MM.1S (cell line): ENCODE results near the gene RHBG.

Experiments
- DNase-seq: peaks from one replicate; pipeline ENCODE4 v3.0.0-alpha.2; 2015
- H2AFZ ChIP-seq: fragments of 300-600 bp; sonication (generic); 2 replicates; pipeline ENCODE4 v1.6.0; 2016; ENCODE audit warnings: antibody characterized with exemption, low read length
- H3F3A ChIP-seq: fragments of 300-600 bp; sonication (generic); 2 replicates; pipeline ENCODE4 v1.6.1; 2016; ENCODE audit warnings: mild to moderate bottlenecking, antibody characterized with exemption, low read length, moderate library complexity, mixed read lengths; ENCODE audit not compliant: insufficient read depth
- H3K27ac ChIP-seq: fragments of 300-600 bp; sonication (generic); 2 replicates; pipeline ENCODE4 v1.5.1; 2016; ENCODE audit warnings: mild to moderate bottlenecking, low read length
- H3K27me3 ChIP-seq: fragments of 300-600 bp; sonication (generic); replicated peaks from 2 replicates; pipeline ENCODE4 v1.6.0; 2016; ENCODE audit warnings: low read length; ENCODE audit not compliant: insufficient read depth
- H3K36me3 ChIP-seq: fragments of 300-600 bp; sonication (generic); replicated peaks from 2 replicates; pipeline ENCODE4 v1.6.1; 2016; ENCODE audit warnings: mild to moderate bottlenecking, low read length, mixed read lengths; ENCODE audit not compliant: insufficient read depth
- H3K4me1 ChIP-seq: fragments of 300-600 bp; sonication (generic); 2 replicates; pipeline ENCODE4 v1.6.1; 2016; ENCODE audit warnings: low read length, mixed read lengths
- H3K4me2 ChIP-seq: fragments of 300-600 bp; sonication (generic); 2 replicates; pipeline ENCODE4 v1.6.0; 2016; ENCODE audit warnings: low read depth, low read length
- H3K4me3 ChIP-seq: fragments of 300-600 bp; sonication (generic); 2 replicates; pipeline ENCODE4 v1.5.1; 2016; ENCODE audit warnings: low read length, mixed read lengths
- H3K79me2 ChIP-seq: fragments of 300-600 bp; sonication (generic); 2 replicates; pipeline ENCODE4 v1.6.1; 2016; ENCODE audit warnings: mixed run types, low read length, mixed read lengths
- H3K9ac ChIP-seq: fragments of 300-600 bp; sonication (generic); 2 replicates; pipeline ENCODE4 v1.6.1; 2016; ENCODE audit warnings: low read length, mixed read lengths
- H3K9me2 ChIP-seq: fragments of 300-600 bp; sonication (generic); replicated peaks from 2 replicates; pipeline ENCODE4 v1.6.1; 2016; ENCODE audit warnings: mild to moderate bottlenecking, low read length, mixed read lengths; ENCODE audit not compliant: insufficient read depth
- H3K9me3 ChIP-seq: fragments of 300-600 bp; sonication (generic); replicated peaks from 2 replicates; pipeline ENCODE4 v1.6.1; 2016; ENCODE audit warnings: mild to moderate bottlenecking, low read length, mixed read lengths; ENCODE audit not compliant: insufficient read depth
- H4K20me1 ChIP-seq: fragments of 300-600 bp; sonication (generic); 2 replicates; pipeline ENCODE4 v1.6.1; 2016; ENCODE audit warnings: mild to moderate bottlenecking, low read length, moderate library complexity, mixed read lengths; ENCODE audit not compliant: insufficient read depth
- EZH2 ChIP-seq: fragments of 300-600 bp; sonication (generic); optimal IDR thresholded peaks from 2 replicates; pipeline ENCODE3; 2017; ENCODE audit warnings: low read depth, mild to moderate bottlenecking, antibody characterized with exemption, low read length, mixed read lengths
- EZH2phosphoT487 ChIP-seq: fragments of 300-600 bp; sonication (generic); IDR thresholded peaks from 2 replicates; pipeline ENCODE4 v1.6.1; 2018; ENCODE audit warnings: antibody characterized with exemption, low read length
- TF ChIP-seq, protein P1 (sequence below): fragments of 300-600 bp; sonication (generic); IDR thresholded peaks from 2 replicates; pipeline ENCODE4 v1.5.1; 2016; ENCODE audit warnings: antibody characterized with exemption, low read length, mixed read lengths

Gene RHBG

DNA sequence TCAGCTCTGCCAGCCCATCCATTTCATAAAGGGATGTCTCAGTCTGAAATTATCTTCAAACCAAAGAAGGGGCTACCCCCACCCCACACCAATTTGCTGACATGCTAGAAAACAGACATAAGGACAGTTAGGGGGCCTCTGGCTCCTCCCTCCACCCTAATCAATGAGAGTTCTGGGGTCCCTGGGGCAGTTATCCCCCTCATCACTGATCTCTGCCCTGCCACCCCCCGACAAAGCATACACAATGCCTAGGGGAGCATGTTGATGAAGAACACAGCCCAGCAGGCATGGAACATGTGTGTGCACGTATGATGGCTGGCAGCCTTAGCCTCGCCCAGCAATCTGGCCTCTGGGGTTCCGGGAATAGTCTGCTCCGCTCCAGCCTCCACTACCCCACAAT lies 58.9 kb downstream of the RHBG start:
- H3K4me3 ChIP-seq, result no peak overlapping the region
- H3K9ac ChIP-seq, result no peak overlapping the region
- TF ChIP-seq, protein P1, sequence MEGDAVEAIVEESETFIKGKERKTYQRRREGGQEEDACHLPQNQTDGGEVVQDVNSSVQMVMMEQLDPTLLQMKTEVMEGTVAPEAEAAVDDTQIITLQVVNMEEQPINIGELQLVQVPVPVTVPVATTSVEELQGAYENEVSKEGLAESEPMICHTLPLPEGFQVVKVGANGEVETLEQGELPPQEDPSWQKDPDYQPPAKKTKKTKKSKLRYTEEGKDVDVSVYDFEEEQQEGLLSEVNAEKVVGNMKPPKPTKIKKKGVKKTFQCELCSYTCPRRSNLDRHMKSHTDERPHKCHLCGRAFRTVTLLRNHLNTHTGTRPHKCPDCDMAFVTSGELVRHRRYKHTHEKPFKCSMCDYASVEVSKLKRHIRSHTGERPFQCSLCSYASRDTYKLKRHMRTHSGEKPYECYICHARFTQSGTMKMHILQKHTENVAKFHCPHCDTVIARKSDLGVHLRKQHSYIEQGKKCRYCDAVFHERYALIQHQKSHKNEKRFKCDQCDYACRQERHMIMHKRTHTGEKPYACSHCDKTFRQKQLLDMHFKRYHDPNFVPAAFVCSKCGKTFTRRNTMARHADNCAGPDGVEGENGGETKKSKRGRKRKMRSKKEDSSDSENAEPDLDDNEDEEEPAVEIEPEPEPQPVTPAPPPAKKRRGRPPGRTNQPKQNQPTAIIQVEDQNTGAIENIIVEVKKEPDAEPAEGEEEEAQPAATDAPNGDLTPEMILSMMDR, result no peak
- 0 out of 2 replicates have a peak, but pooled peaks have one; percentile 37 for TF ChIP-seq EZH2phosphoT487
- TF ChIP-seq EZH2, result peak; percentile 61
- H3K9me2 ChIP-seq, result no peaks in the 10 kb centered on the region
- H3K9me3 ChIP-seq, result no peaks in the 10 kb centered on the region
- no peaks in the 10 kb centered on the region for H3K79me2 ChIP-seq
- no peak overlapping the region for H3K4me2 ChIP-seq
- peaks cover 99% of the 10 kb centered on the region for H3K27me3 ChIP-seq
- H3K4me1 ChIP-seq, result 0 out of 2 replicates have a peak, but pooled peaks cover 2% of the 10 kb centered on the region
- no peak overlapping the region for H2AFZ ChIP-seq
- DNase-seq, result no peak
- no peaks in the 10 kb centered on the region for H3F3A ChIP-seq
- H3K27ac ChIP-seq, result no peak overlapping the region
- no peaks in the 10 kb centered on the region for H3K36me3 ChIP-seq
- no peaks in the 10 kb centered on the region for H4K20me1 ChIP-seq

DNA sequence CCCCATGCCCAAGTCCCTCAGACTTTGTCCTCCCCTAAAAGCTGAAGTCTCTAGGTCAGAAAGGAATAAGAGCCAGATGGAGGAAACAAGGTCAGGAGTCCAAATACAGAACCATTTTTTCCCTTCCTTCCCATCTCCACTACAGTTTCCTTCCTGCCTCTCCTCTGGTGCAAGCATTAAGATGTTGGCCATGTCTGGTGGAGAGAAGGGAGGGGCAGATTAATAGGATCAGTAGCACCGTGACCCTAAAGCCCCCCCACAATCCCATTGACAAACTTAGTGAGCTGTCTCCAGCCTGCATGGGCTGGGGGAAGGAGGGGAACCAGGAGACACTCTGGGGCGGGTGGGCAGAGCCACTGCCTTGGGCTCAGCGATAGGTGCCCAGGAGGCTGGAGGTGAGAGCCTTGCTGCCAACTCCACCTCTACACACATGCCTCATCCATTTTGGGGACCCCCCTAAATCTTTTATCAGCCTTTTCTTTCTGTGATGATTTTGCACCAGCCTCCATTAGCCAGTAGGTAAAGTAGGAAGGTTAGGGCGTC lies 59.8 kb downstream of the RHBG start:
- Histone ChIP-seq H3K4me3 (no peak overlapping the region), H3K27me3 (peaks cover 98% of the 10 kb centered on the region), H3K27ac (no peak overlapping the region), H3K36me3 (no peaks in the 10 kb centered on the region), H2AFZ (no peak overlapping the region), H3K9ac (no peak overlapping the region), H3K4me1 (peaks cover 7% of the 10 kb centered on the region; the same call in 1 of the 2 replicates), H3K9me3 (no peaks in the 10 kb centered on the region), H3K79me2 (no peaks in the 10 kb centered on the region), H3F3A (peaks cover 8% of the 10 kb centered on the region), H4K20me1 (no peaks in the 10 kb centered on the region), H3K9me2 (no peaks in the 10 kb centered on the region), H3K4me2 (no peak overlapping the region)
- TF ChIP-seq, protein P1, result no peak
- no peak for TF ChIP-seq EZH2
- no peak for TF ChIP-seq EZH2phosphoT487
- DNase-seq, result no peak

DNA sequence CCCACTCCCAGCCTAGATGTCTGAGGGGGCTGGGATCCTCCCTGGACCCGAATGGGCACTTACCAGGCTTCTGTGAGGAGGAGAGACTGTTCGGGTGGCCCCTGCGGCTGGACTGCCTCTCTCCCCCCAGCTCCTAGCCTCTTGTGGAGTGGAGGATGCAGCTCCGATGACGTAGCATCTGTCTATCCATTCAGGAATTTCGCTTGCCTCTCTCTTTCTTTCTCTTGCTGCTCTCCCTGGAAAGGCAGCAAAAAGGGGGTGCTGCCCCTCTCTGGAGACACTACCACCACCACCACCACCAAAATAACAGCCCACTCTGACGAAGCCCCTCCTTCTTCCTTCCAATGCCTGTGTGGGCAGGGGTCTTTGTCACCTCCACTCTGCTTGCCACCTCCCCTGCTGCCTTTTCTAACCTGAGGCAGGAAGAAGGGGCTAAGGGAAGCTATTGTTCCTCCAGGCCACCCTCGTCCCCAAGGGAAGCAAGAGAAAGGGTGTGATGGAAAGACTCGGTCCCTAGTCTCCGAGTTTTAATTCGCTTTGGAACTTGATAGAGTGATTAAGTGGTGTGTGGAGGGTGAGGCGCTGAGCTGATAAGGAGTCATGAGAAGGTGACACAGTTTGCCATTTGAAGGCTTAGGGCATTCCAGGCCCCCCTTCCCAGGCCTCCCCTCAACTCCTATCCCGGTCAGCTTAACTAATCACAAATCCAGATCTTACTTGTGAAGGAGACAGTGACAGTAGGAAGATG lies 60.5 kb downstream of the RHBG start:
- no peak overlapping the region for H3K4me3 ChIP-seq
- no peaks in the 10 kb centered on the region for H3K36me3 ChIP-seq
- no peak overlapping the region for H2AFZ ChIP-seq
- H3K9me2 ChIP-seq, result no peaks in the 10 kb centered on the region
- TF ChIP-seq EZH2 (no peak), EZH2phosphoT487 (no peak)
- TF ChIP-seq, protein P1, result no peak
- H3K79me2 ChIP-seq, result no peaks in the 10 kb centered on the region
- DNase-seq, result no peak
- no peaks in the 10 kb centered on the region for H4K20me1 ChIP-seq
- no peak overlapping the region for H3K4me2 ChIP-seq
- H3F3A ChIP-seq, result peaks cover 9% of the 10 kb centered on the region
- H3K27ac ChIP-seq, result no peak overlapping the region
- no peak overlapping the region for H3K9ac ChIP-seq
- peaks cover 7% of the 10 kb centered on the region; the same call in 1 of the 2 replicates for H3K4me1 ChIP-seq
- peaks cover 98% of the 10 kb centered on the region for H3K27me3 ChIP-seq
- no peaks in the 10 kb centered on the region for H3K9me3 ChIP-seq
